HepG2 (cell line): Measurements from ENCODE around the gene KCNK18. TPM values are rescaled to one million over a fixed set of nuclear protein-coding genes. Genes with fewer than 3 reads are reported as not detected.

ENCODE experiments used
- ATAC-seq: fragments of 200-7000 bp; cut with Tn5 transposase; 3 replicates; pipeline ENCODE4 v1.9.1; 2020; ENCODE audit warnings: mild to moderate bottlenecking, moderate library complexity
- BruUV-seq: library from RNA; stranded (reverse); fragments of 400-500 nt; replicated peaks from 2 replicates; lab custom pipeline; 2021; lab: Mats Ljungman, UMichigan
- CTCF ChIA-PET: fragments of 300-600 bp; formaldehyde crosslinking; extraction: SDS; loops from one replicate; lab custom pipeline; 2021; ENCODE audit warnings: low total read pairs, inconsistent platforms, low intra/inter-chr PET ratio; lab: Yijun Ruan, JAX
- POLR2A ChIA-PET: fragments of 350-600 bp; sonication (Branson Sonifier 250); formaldehyde crosslinking; loops from one replicate; lab custom pipeline; 2020; ENCODE audit warnings: antibody characterized with exemption, inconsistent platforms; lab: Yijun Ruan, JAX
- DNase-seq: peaks from one replicate; pipeline ENCODE4 v3.0.0-alpha.2; 2015; ENCODE audit warnings: low spot score
- FAIRE-seq: peaks from 3 replicates; lab custom pipeline; 2011; peaks lifted over from hg19 to GRCh38; lab: Jason Lieb, UNC
- H2AFZ ChIP-seq: one replicate; pipeline ENCODE4 v1.6.1; 2011; ENCODE audit warnings: low read length, inconsistent platforms
- H3K27ac ChIP-seq: fragments of 300-600 bp; 3 replicates; pipeline ENCODE4 v1.8.0; 2011; ENCODE audit warnings: mixed run types, mild to moderate bottlenecking, mixed read lengths, low read length, inconsistent platforms; ENCODE audit not compliant: insufficient read depth; ENCODE audit errors: extremely low read length
- H3K27me3 ChIP-seq, 2 experiments: fragments of 200-600 bp in 1 of 2; 2 replicates in 1 of 2; 3 replicates in 1 of 2; pipeline versions ENCODE4 v1.6.0 to v1.8.0; 2011; ENCODE audit warnings: low read length in 2 of 2, mild to moderate bottlenecking in 2 of 2, moderate library complexity in 2 of 2, inconsistent platforms in 1 of 2; ENCODE audit not compliant: insufficient read depth in 2 of 2, control insufficient read depth in 1 of 2
- H3K36me3 ChIP-seq, 2 experiments: fragments of 200-600 bp in 1 of 2; replicated peaks in 1 of 2; 2 replicates in 1 of 2; 3 replicates in 1 of 2; pipeline versions ENCODE4 v1.5.1 to v1.8.0; 2011; ENCODE audit warnings: low read length in 2 of 2, inconsistent platforms in 1 of 2; ENCODE audit not compliant: insufficient read depth in 2 of 2, control insufficient read depth in 1 of 2
- H3K4me1 ChIP-seq: 2 replicates; pipeline ENCODE4 v1.5.1; 2012; ENCODE audit warnings: low read length, inconsistent platforms; ENCODE audit not compliant: insufficient read depth
- H3K4me2 ChIP-seq: 2 replicates; pipeline ENCODE4 v1.6.0; 2011; ENCODE audit warnings: low read depth, low read length, inconsistent platforms
- H3K4me3 ChIP-seq, 3 experiments: fragments of 200-600 bp in 1 of 3; sonication (generic), shearing (Covaris generic) in 1 of 3; replicated peaks in 1 of 3; 2 replicates each; pipeline ENCODE4 v1.5.1; 2011 to 2016; ENCODE audit warnings: low read length in 3 of 3, inconsistent platforms in 2 of 3, low read depth in 2 of 3, mild to moderate bottlenecking in 2 of 3, control low read depth in 1 of 3, mixed read lengths in 1 of 3; ENCODE audit not compliant: insufficient read depth in 1 of 3
- H3K79me2 ChIP-seq: one replicate; pipeline ENCODE4 v1.6.1; 2011; ENCODE audit warnings: low read length, inconsistent platforms; ENCODE audit not compliant: insufficient read depth
- H3K9ac ChIP-seq: 2 replicates; pipeline ENCODE4 v1.6.0; 2011; ENCODE audit warnings: mild to moderate bottlenecking, low read depth, low read length, inconsistent platforms; ENCODE audit not compliant: insufficient read depth
- H3K9me3 ChIP-seq: 2 replicates; pipeline ENCODE4 v1.5.1; 2012; ENCODE audit warnings: mild to moderate bottlenecking, low read length
- H4K20me1 ChIP-seq: 2 replicates; pipeline ENCODE4 v1.6.0; 2011; ENCODE audit warnings: inconsistent platforms, mild to moderate bottlenecking, low read length, moderate library complexity; ENCODE audit not compliant: insufficient read depth
- CBX2 ChIP-seq, 2 experiments: fragments of 200-600 bp in 1 of 2; sonication (generic); formaldehyde crosslinking in 1 of 2; IDR thresholded peaks; 2 replicates each; pipeline versions ENCODE4 v1.7.0 to v1.8.1; 2018 to 2022; ENCODE audit warnings: low read depth in 2 of 2, low read length in 1 of 2, mild to moderate bottlenecking in 1 of 2, missing genetic modification reagents in 1 of 2
- HNRNPL ChIP-seq: fragments of 200-400 bp; formaldehyde crosslinking; IDR thresholded peaks from 2 replicates; pipeline ENCODE4 v1.6.1; 2017; ENCODE audit warnings: mild to moderate bottlenecking, low read depth, low read length
- PHF8 ChIP-seq: sonication (generic); formaldehyde crosslinking; IDR thresholded peaks from 2 replicates; pipeline ENCODE4 v1.5.0; 2020; ENCODE audit warnings: missing genetic modification reagents
- RARA ChIP-seq: IDR thresholded peaks from 2 replicates; pipeline ENCODE4 v1.6.1; 2016; ENCODE audit warnings: missing genetic modification reagents, missing compliant biosample characterization
- RBM39 ChIP-seq: fragments of 200-400 bp; formaldehyde crosslinking; IDR thresholded peaks from one replicate; pipeline ENCODE4 v1.6.1; 2018; ENCODE audit warnings: antibody characterized with exemption, mild to moderate bottlenecking, low read depth, low read length; ENCODE audit not compliant: poor library complexity, severe bottlenecking
- RFX1 ChIP-seq: fragments of 450-650 bp; IDR thresholded peaks from 2 replicates; pipeline ENCODE4 v1.6.1; 2017
- ZFY ChIP-seq: sonication (generic); formaldehyde crosslinking; IDR thresholded peaks from 2 replicates; pipeline ENCODE4 v1.4.0; 2020; ENCODE audit warnings: missing genetic modification reagents
- ZNF598 ChIP-seq: sonication (generic); formaldehyde crosslinking; IDR thresholded peaks from 2 replicates; pipeline ENCODE4 v1.5.1; 2020; ENCODE audit warnings: mild to moderate bottlenecking, missing genetic modification reagents, borderline replicate concordance
- WGBS: methylation state at CpG from one replicate; pipeline ENCODE4 v1.1.6; 2017; ENCODE audit warnings: low lambda C conversion rate; 5-methylcytosine and 5-hydroxymethylcytosine counted together
- in situ Hi-C: cut with HindIII; loops from 2 replicates; pipeline ENCODE4 v1.10.0; 2017; ENCODE audit warnings: low pct_unique_long_range_greater_than_20kb; ENCODE audit not compliant: extremely low pct_ligation_motif_present
- intact Hi-C: fragments of 100-400 bp; cut with micrococcal nuclease; formaldehyde crosslinking; loops from one replicate; pipeline ENCODE4 v1.10.0; 2022; ENCODE audit not compliant: unreplicated experiment
- polyA plus RNA-seq, 8 experiments: library from polyadenylated mRNA; depleted of rRNA in 3 of 8; stranded (reverse) in 7 of 8; unstranded in 1 of 8; fragments of >200 nt; fragmentation: Illumina TruSeq in 4 of 8; extraction: Trizol in 4 of 8; gene quantifications; 2 replicates each; pipeline versions ENCODE4 v1.2.1 to v1.2.3, GENCODE V29; 2011 to 2016; ENCODE audit warnings: low read depth in 4 of 8, missing spikeins in 1 of 8, mixed read lengths in 1 of 8; ENCODE audit not compliant: insufficient read depth in 1 of 8
- total RNA-seq, 5 experiments: library from RNA; depleted of rRNA; stranded (reverse); fragments of >200 nt; fragmentation: Illumina TruSeq; extraction: Trizol; gene quantifications; 2 replicates each; pipeline ENCODE4 v1.2.3, GENCODE V29; 2016; ENCODE audit warnings: low read depth in 1 of 5
- TF ChIP-seq, protein P1 (sequence below): sonication (generic); formaldehyde crosslinking; IDR thresholded peaks from 2 replicates; pipeline ENCODE4 v1.4.0; 2020; ENCODE audit warnings: missing genetic modification reagents; ENCODE audit errors: not compliant biosample characterization
- TF ChIP-seq, protein P2 (sequence below): sonication (generic); formaldehyde crosslinking; IDR thresholded peaks from 2 replicates; pipeline ENCODE4 v1.8.1; 2023; ENCODE audit warnings: mild to moderate bottlenecking, moderate library complexity, missing genetic modification reagents

KCNK18 gene
- total and polyA plus RNA-seq, 2 of the 13 experiments (the other 11 are each of a cell fraction or from before 2014, with no cell fraction given) = not detected

- Histone ChIP-seq H3K4me1 (0 out of 2 replicates have a peak, but pooled peaks cover 7% of the 10 kb centered on the region), H3K79me2 (no peaks in the 10 kb centered on the region), H3K4me2 (no peak overlapping the region), H3K4me3 (no peak overlapping the region), H3K9me3 (no peaks in the 10 kb centered on the region), H3K36me3 (no peaks in the 10 kb centered on the region), H3K9ac (no peak overlapping the region), H2AFZ (no peak overlapping the region), H4K20me1 (no peaks in the 10 kb centered on the region), H3K27ac (no peak overlapping the region), H3K27me3 (peaks cover 9 to 70% of the 10 kb centered on the region in 2 experiments; a peak in 4 of 5 replicates)
- no peak for FAIRE-seq
- WGBS = 53% methylated on average over 8 of the region's 8 CpGs
- ChIA-PET CTCF (no interaction called here), POLR2A (no interaction called here)
- intact Hi-C loops = no loop called here
- ATAC-seq = no peak
- no peak for DNase-seq
- in situ Hi-C loops = no loop called here
- TF ChIP-seq, protein P1, sequence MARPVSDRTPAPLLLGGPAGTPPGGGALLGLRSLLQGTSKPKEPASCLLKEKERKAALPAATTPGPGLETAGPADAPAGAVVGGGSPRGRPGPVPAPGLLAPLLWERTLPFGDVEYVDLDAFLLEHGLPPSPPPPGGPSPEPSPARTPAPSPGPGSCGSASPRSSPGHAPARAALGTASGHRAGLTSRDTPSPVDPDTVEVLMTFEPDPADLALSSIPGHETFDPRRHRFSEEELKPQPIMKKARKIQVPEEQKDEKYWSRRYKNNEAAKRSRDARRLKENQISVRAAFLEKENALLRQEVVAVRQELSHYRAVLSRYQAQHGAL (CRISPR knock-in tag) = no peak
- TF ChIP-seq ZNF598 (CRISPR knock-in tag) (no peak), RARA (no peak), CBX2 (IDR thresholded peaks at IDR 0.05; ENCODE audit: low read depth, low read length) (0 out of 2 replicates have a peak, but pooled peaks have one; percentile 52), CBX2 (CRISPR knock-in tag; IDR thresholded peaks at IDR 0.05; ENCODE audit: low read depth) (no peak)
- no TSS peak for BruUV-seq
Observed at GRCh38 chr10:117242463-117242832, 45.2 kb downstream of the KCNK18 start.

DNA sequence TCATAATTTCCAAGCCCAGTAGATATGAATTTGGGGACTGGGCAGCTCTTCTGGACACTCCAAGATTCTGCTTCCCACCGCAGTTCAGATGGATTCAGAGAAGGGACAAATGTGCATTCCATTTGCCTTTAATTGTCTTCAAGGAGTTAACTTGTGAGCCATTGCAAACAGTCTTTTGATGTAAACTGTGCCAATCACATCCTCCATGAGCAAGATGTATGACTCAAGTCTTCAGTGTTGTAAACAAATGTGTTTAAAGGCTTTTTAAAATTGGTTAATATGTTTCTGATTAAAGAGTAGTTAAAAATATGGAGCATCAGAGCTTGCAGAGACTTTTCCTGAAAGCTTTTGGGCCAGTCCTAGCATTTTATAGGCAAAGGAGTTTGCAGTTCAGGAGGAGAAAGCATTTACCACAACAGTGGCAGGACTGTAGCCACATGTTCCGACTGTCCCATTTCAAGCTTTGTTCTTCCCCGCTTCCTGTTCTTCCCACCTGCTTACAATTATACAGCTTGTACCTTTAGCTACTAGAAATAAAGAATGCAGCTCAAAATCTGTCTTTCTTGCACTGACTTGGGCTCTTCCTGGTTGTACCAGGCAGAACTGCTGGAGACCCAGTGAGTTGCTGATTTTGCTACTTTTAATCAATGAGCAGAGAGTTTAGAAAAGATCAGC is 49.8 kb downstream of the KCNK18 start:
- Histone ChIP-seq H3K4me3 (no peak overlapping the region), H3K4me2 (no peak overlapping the region), H4K20me1 (no peaks in the 10 kb centered on the region), H3K27ac (no peak overlapping the region), H3K36me3 (no peaks in the 10 kb centered on the region), H3K27me3 (peaks cover 5 to 66% of the 10 kb centered on the region in 2 experiments; a peak in 4 of 5 replicates), H3K4me1 (no peaks in the 10 kb centered on the region), H3K9ac (no peak overlapping the region), H3K9me3 (no peaks in the 10 kb centered on the region), H2AFZ (no peak overlapping the region), H3K79me2 (no peaks in the 10 kb centered on the region)
- ChIA-PET CTCF (no interaction called here), POLR2A (no interaction called here)
- 18% methylated on average over 3 of the region's 3 CpGs for WGBS
- ATAC-seq (no peak), DNase-seq (no peak), FAIRE-seq (no peak)
- TF ChIP-seq HNRNPL (no peak), RBM39 (no peak), RFX1 (no peak), PHF8 (CRISPR knock-in tag) (no peak), ZFY (CRISPR knock-in tag) (no peak)
- TF ChIP-seq, protein P2, sequence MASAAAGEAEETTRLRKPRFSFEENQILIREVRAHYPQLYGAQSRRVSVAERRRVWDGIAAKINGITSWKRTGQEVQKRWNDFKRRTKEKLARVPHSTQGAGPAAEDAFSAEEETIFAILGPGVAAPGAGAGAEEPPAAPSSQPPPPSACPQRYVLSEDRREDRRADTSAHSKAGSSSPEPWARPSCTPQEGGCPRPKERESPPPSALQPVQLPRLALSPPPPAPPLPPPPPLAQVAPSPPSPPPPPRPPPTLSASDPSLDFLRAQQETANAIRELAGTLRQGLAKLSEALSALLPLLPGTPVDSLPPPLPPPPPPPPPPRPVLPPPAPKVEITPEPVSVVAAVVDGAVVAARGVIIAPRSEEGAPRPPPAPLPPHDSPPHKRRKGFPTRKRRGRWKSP (CRISPR knock-in tag) = no peak
- no TSS peak for BruUV-seq
- intact Hi-C loops = no loop called here
- in situ Hi-C loops = no loop called here
